Skeletal muscle tissue (tissue), 4 donors: ENCODE results near the gene LMO7. TPM values are rescaled to one million over a fixed set of nuclear protein-coding genes. Genes with fewer than 3 reads are reported as not detected.
"Not testable (repeated sequence)": the region's sequence is repeated elsewhere in the genome, so short reads cannot be mapped to it uniquely, and the experiment has no call there.

Experiments used
- H3K27ac ChIP-seq: one replicate; pipeline ENCODE4 v1.7.0; 2013; ENCODE audit warnings: mild to moderate bottlenecking, low read depth, low read length, inconsistent platforms
- H3K27me3 ChIP-seq, 3 donors: one replicate each; pipeline ENCODE4 v1.7.0; 2013; ENCODE audit warnings: low read length in 3 of 3; ENCODE audit not compliant: control insufficient read depth in 3 of 3, insufficient read depth in 3 of 3
- H3K36me3 ChIP-seq, 3 donors: one replicate each; pipeline ENCODE4 v1.7.0; 2013; ENCODE audit warnings: low read length in 3 of 3; ENCODE audit not compliant: control insufficient read depth in 3 of 3, insufficient read depth in 3 of 3
- H3K4me1 ChIP-seq, 3 donors: one replicate each; pipeline ENCODE4 v1.7.0; 2013; ENCODE audit warnings: low read length in 3 of 3, mild to moderate bottlenecking in 3 of 3; ENCODE audit not compliant: control insufficient read depth in 3 of 3, insufficient read depth in 3 of 3
- H3K4me3 ChIP-seq, 3 donors: one replicate each; pipeline ENCODE4 v1.7.0; 2013; ENCODE audit warnings: low read length in 3 of 3
- H3K9ac ChIP-seq, 3 donors: one replicate each; pipeline ENCODE4 v1.7.0; 2013; ENCODE audit warnings: low read length in 3 of 3, mild to moderate bottlenecking in 3 of 3, moderate library complexity in 2 of 3, low read depth in 1 of 3
- H3K9me3 ChIP-seq, 3 donors: one replicate each; pipeline ENCODE4 v1.7.0; 2013; ENCODE audit warnings: low read length in 3 of 3; ENCODE audit not compliant: control insufficient read depth in 3 of 3
- total RNA-seq: library from RNA; depleted of rRNA; stranded (reverse); fragments of >200 nt; gene quantifications from one replicate; pipeline ENCODE4 v1.2.3, GENCODE V29; 2014
- donor health status: Osteomylitis.

The LMO7 gene
- total RNA-seq, 1 donor from 2014 or later: 176 TPM

GRCh38 chr13:75724752-75725517 is 88.8 kb downstream of the LMO7 start:
- H3K27ac ChIP-seq: no peak overlapping the region
- no peaks in the 10 kb centered on the region for H3K9me3 ChIP-seq
- H3K9ac ChIP-seq: peak overlapping the region in 1 of 3 donors; percentile 12
- H3K4me1 ChIP-seq: peaks cover 0 to 3% (median 2%) of the 10 kb centered on the region in 3 donors
- no peak overlapping the region for H3K4me3 ChIP-seq
- H3K27me3 ChIP-seq: no peaks in the 10 kb centered on the region
- H3K36me3 ChIP-seq: no peaks in the 10 kb centered on the region

DNA sequence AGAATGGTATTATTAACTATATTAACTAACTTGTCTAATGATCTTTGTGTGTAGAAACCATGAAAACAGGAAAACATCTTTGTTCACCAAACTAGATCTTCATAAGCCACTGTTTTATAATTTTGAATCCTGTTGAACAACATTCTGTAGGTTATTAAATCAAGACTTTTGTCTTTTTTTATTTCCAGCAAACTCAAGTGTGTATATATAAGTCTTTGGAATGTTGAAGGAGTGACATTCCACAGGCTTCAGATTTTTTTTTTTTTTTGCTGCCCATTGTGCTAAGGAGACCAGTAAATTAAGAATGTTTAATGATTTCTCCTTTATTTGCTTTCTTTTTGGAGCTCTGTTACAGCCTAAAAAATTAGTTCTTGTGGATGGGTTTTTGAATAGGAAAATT is 89.6 kb downstream of the LMO7 start:
- peaks cover 0 to 3% (median 2%) of the 10 kb centered on the region in 3 donors for H3K4me1 ChIP-seq
- H3K4me3 ChIP-seq: no peak overlapping the region
- H3K9me3 ChIP-seq: no peaks in the 10 kb centered on the region
- H3K9ac ChIP-seq: peak overlapping the region in 1 of 3 donors; percentile 12
- no peak overlapping the region for H3K27ac ChIP-seq
- H3K36me3 ChIP-seq: no peaks in the 10 kb centered on the region
- no peaks in the 10 kb centered on the region for H3K27me3 ChIP-seq

GRCh38 chr13:75726306-75726705 is 90.2 kb downstream of the LMO7 start:
- Histone ChIP-seq H3K27ac (no peak overlapping the region), H3K4me3 (no peak overlapping the region), H3K4me1 (peaks cover 0 to 3% (median 2%) of the 10 kb centered on the region in 3 donors), H3K36me3 (no peaks in the 10 kb centered on the region), H3K27me3 (no peaks in the 10 kb centered on the region), H3K9me3 (no peaks in the 10 kb centered on the region), H3K9ac (no peak overlapping the region)

GRCh38 chr13:75733113-75733512 is 97.0 kb downstream of the LMO7 start:
- not testable (repeated sequence) for H3K9me3 ChIP-seq, H3K9ac ChIP-seq, H3K36me3 ChIP-seq, H3K4me1 ChIP-seq, H3K27ac ChIP-seq, H3K4me3 ChIP-seq, H3K27me3 ChIP-seq

DNA sequence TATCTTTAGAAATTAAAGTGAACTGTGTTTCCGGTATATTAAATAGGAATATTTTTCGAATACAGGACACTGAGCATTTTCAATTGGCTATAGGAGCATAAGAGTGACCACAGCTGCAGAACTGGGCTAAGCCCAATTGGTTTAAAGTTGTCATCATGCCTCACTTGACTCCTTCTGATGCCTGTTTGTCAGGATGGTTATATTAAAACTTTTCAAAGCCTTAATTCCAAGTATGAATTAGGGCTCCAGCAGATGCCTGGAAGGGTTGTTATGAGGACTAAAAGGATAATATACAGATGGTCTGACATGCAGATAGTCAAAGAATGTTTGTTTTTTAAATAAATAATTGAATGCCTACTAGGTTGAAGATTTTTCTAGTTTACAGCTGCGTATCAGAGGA is 100.0 kb downstream of the LMO7 start:
- Histone ChIP-seq H3K4me1 (peaks cover 0 to 10% (median 5%) of the 10 kb centered on the region in 3 donors), H3K4me3 (no peak overlapping the region), H3K27ac (no peak overlapping the region), H3K36me3 (no peaks in the 10 kb centered on the region), H3K9me3 (no peaks in the 10 kb centered on the region), H3K27me3 (no peaks in the 10 kb centered on the region), H3K9ac (no peak overlapping the region)

- Histone ChIP-seq H3K27me3 (no peaks in the 10 kb centered on the region), H3K9ac (no peak overlapping the region), H3K4me1 (peaks cover 0 to 10% (median 5%) of the 10 kb centered on the region in 3 donors), H3K36me3 (no peaks in the 10 kb centered on the region), H3K27ac (no peak overlapping the region), H3K4me3 (no peak overlapping the region), H3K9me3 (no peaks in the 10 kb centered on the region)
Measured at GRCh38 chr13:75738841-75739240, 102.7 kb downstream of the LMO7 start.

DNA sequence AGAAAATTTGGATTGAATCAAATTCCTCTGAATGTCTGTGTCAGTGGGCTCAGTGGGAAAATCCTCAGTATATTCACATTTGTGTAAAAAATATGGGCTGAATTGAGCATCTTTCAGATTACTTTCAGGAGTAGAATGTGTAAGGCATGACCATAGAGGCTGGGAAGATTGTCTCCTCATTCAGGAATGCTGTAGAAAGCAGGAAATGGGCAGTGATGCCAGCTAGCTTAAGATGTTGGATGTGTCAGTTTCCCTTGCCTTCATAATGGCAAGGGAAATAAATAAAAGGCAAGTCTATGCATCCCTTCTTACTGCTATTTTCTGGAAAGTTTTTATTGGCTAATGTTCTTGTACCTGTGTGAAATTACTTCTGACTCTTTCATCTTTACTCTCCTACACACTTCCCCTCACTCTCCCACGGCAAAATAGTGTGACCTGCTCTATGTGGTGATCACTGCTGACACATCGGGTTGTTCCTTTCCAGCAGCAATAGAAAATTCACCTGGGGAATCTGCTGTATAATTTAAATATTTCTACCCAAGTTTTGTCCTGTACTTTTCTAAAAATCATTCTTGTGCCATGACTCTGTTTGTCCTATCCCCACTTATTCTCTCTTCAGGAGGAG is 103.2 kb downstream of the LMO7 start:
- Histone ChIP-seq H3K27ac (no peak overlapping the region), H3K4me3 (no peak overlapping the region), H3K9ac (no peak overlapping the region), H3K27me3 (no peaks in the 10 kb centered on the region), H3K4me1 (peaks cover 0 to 10% (median 5%) of the 10 kb centered on the region in 3 donors), H3K9me3 (no peaks in the 10 kb centered on the region), H3K36me3 (no peaks in the 10 kb centered on the region)

DNA sequence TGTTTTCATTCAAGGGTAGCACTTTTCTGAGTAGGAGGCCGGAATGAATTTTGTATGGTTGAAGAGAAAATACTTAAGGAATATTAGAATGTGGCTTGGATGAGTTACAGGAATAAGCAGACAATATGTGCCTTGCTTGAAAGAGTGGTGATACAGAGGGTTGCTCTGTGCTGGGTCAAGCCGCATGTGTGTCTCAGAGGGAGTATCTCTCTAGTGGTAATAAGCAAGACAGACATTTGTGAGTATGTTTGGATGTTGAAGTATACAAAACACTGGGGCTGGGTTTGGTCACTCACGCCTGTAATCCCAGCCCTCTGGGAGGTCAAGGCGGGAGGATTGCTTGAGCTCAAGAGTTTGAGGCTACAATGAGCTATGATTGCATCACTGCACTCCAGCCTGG is 103.9 kb downstream of the LMO7 start:
- Histone ChIP-seq H3K27me3 (no peaks in the 10 kb centered on the region), H3K9ac (no peak overlapping the region), H3K27ac (no peak overlapping the region), H3K4me3 (no peak overlapping the region), H3K36me3 (no peaks in the 10 kb centered on the region), H3K4me1 (peaks cover 0 to 10% (median 5%) of the 10 kb centered on the region in 3 donors), H3K9me3 (no peaks in the 10 kb centered on the region)

- H3K27ac ChIP-seq, H3K9me3 ChIP-seq, H3K27me3 ChIP-seq, H3K9ac ChIP-seq, H3K4me3 ChIP-seq, H3K36me3 ChIP-seq, H3K4me1 ChIP-seq: not testable (repeated sequence)
Measured at GRCh38 chr13:75743072-75743471, 106.9 kb downstream of the LMO7 start.

DNA sequence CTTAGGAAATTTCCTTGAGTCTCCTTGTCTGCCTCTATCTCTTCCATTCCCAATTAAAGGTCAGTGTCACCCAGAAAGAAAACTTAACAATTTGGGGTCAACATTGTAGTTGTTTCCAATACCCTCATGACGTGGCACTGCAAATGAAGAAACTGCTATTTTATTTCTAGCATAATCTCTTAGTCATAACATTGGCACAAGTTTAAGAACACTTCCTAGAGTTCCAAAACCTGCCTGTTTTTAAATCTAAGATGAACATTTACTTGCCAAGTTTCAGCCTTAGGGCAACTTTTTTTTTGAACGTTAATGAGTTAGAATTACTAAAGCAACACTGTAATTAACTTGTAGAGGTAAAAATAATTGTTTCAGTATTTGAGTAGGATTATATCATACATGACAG is 108.0 kb downstream of the LMO7 start:
- no peaks in the 10 kb centered on the region for H3K36me3 ChIP-seq
- no peak overlapping the region for H3K27ac ChIP-seq
- no peaks in the 10 kb centered on the region for H3K27me3 ChIP-seq
- H3K4me3 ChIP-seq: no peak overlapping the region
- H3K9me3 ChIP-seq: peaks cover 0 to 2% (median 0%) of the 10 kb centered on the region in 3 donors
- no peak overlapping the region for H3K9ac ChIP-seq
- peaks cover 0 to 4% (median 3%) of the 10 kb centered on the region in 3 donors for H3K4me1 ChIP-seq
